ENCODE results near the gene NR1H2.
A peak's percentile ranks its signal among the peaks of the same experiment; 100 is the strongest.
"Not testable (repeated sequence)": the region's sequence is repeated elsewhere in the genome, so short reads cannot be mapped to it uniquely, and the experiment has no call there.

NR1H2 gene

DNA sequence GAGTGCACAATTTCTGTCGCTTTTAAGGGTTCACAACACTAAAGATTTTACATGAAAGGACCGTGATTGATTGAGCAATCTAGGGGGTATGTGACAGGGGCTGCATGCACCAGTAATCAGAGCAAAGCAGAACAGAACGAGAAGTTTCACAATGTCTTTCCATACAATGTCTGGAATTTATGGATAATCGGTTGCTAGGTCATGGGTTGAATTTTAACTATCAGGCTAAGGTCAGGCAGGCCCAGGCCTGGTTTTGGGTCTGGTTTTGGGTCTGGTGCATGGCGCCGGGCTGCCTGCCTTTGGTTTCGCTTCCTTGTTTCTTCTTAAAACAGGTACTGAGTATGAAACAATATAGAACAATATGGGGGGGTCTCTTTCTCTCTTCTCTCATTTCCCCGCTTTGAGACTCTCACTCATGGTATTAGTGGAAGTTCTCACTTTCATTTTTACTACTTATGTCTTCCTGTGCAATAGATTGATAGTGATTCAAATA lies 29.1 kb upstream of the NR1H2 start:
- not testable (repeated sequence) for DNase-seq

DNA sequence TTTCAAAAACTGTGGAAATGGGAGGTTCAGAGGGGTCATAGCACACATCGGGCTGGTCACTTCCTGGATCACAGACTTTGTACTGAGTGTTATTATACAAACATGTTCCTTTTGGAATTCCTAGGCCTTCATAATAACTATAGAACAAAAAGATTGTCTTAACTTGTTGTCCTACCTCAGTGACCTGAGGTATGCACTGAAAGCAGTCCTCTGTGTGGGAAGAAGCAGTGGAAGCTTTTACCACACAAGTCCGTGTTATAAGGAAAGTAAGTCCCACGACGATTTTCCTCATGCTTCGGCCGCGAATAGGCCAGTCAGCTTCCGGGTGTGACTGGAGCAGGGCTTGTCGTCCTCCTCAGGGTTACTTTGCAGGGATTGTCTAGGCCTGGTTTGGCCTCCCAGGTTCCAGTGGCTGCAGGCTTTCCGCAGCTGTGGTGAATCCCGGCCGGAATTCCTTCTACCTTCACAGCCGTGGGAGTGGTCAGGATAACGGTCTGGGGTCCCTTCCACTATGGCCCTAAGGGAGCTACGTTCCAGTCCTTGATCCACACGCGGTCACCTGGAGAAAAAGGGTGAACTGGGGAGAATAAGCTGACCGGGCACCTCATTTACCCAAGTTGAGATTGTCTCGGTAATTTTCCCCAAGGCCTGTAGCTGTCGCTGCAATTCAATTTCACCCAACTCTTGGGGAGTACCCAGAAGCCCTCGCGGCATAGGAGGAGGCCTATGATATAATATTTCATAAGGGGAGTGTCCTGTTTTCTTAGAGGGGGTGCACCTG lies 26.8 kb upstream of the NR1H2 start:
- DNase-seq = no peak

DNA sequence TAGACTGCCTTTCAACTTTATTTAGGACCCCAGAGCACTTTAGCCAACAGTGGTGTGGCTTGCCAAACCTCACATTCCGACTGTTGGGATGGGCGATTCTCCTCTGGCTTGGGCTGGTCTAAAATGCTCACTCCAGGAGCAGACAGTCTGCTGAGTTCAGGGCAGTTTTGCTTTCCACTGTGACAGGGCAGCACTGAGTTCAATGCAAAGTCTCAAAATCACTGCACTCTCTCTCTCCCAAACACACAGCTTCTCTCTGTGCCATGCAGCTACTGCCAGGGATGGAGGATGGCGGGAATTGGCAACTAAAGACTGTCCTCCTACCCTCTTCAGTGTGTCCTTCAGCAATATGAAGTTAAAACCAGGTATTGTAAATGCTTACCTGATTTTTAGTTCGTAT lies 24.0 kb upstream of the NR1H2 start:
- no peak for DNase-seq

DNA sequence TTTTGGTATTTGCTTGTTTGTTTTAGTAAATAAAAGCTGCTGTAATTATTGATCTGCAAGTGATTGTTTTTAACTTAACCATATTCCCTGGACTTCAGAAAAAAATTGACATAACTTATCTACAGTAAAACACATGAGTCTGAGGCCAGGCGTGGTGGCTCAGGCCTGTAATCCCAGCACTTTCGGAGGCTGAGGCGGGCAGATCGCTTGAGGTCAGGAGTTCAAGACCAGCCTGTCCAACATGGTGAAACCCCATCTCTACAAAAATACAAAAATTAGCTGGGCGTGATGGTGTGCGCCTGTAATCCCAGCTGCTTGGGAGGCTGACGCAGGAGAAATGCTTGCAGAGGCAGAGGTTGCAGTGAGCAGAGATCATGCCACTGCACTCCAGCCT lies 22.8 kb upstream of the NR1H2 start:
- DNase-seq = not testable (repeated sequence)

DNA sequence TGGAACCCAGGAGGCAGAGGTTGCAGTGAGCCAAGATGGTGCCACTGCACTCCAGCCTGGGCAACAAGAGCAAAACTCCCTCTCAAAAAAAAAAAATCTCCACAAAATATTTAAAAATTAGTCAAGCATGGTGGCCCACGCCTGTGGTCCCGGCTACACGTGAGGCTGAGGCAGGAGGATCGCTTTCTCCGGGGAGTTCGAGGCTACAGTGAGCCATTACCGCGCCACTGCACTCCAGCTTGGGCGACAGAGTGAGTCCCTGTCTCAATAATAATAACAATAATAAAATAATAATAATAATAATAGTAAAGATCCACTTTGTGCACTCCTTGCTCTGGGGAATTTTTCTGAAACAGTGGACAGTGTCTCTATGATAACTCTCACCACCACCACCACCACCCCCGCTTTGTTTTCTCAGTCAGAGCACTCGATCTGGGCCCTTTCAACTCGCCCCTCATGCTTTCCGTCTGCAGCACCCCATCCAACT lies 19.5 kb upstream of the NR1H2 start:
- no peak for DNase-seq

DNA sequence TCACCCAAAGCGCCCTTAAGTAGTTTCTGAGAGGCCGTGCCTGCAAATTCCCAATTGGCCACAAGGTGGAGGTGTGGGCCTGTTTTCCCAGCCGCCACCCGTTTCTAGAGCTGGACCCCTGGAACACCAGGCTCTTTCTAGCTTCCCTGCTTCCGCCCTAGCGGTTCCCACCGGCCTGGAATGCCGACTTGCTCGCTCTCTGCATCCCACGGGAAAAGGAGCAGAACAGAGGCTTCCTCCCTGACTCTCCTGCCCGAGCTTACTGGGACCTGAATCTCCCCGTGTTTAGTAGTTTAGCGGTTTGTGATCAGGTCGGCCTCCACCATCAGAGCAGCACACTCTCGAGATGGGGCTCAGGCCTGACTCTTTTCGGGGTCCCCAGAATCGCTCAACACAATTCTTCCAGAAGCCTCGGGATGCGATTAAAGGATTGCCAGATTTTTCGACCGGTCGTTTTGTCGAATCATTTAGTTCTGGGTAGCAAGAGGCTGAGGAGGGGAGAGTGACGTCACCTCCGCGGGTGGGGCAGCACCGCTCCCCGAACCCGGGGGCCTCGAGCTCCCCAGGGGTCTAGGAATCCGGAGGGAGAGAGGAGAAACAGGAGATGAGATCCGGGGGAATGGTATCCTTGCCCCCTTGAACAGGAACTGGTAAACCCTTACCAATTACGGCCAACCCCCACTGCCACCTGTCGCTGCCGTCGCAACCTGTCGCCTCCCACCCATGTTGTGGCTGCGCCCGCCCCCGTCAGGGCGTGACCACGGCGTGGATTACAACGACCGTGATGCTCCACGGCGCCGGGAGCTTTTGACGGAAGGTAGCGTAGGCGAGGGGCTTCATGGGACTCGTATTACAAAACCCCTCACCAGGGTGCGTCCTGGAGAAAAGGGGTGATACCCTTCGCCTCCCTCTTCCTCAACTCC lies 18.8 kb upstream of the NR1H2 start:
- peak; percentile 70 for DNase-seq

DNA sequence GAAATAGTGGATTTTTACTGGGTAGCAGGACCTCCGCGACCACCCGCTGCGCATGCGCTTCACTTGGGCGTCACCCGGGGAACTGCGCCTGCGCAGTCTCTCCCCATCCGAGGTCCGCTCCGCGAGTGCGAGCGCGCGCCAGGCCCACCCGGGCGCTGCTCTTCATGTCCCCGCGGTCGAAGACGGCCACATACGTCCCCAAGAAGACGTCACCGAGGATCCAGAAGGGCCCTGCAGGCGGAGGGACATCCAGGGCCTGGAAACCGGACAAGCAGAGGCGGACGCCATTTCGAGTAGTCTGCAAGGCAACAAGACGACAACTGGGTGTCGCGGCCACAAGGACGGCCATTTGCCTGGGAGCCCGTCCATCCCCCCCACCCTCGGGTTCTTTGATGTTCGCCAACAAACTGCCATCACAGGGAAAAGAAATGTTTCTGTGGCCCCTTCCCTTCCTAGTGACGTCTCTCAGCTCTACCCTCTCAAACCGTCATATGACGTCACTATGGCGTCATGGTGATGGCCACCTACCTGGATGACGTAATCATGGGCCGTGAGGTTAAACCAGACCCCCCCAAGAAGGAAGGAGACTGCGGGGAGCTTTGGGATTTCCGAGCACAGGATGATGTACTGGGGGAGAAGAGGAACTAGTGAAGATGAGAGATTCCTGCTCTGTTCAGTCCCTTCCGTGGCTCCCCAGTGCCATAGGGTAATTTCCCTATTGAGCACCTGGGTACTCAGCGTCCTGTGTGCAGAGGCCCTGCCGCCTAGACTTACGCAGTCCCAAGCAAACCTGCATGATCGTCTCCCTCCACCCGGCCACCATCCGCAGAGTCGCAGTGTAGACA lies 17.6 kb upstream of the NR1H2 start:
- DNase-seq = no peak

DNA sequence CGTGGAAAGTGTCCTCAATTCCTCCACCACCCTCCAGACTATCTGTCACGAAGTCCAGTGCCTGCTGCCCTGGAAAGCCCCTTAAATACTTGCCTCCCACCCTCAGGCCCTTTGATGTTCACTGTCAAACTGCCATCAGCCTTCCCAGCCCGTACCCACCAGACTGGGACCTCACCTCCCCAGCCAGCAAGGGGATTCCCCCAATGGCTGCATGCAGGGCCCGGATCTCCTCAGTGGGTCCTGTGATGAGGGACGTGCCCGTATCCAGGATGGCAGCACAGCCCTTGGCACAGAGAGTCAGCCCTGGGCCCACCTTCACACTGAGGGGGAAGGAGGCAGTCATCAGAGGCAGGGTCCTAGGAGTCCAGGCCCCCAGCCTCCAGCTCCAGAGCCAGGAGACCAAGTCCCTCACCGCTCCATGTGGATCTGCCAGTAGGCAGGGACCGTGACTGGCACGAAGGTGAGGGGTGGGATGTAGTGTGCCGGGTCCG lies 16.9 kb upstream of the NR1H2 start:
- no peak for DNase-seq

DNA sequence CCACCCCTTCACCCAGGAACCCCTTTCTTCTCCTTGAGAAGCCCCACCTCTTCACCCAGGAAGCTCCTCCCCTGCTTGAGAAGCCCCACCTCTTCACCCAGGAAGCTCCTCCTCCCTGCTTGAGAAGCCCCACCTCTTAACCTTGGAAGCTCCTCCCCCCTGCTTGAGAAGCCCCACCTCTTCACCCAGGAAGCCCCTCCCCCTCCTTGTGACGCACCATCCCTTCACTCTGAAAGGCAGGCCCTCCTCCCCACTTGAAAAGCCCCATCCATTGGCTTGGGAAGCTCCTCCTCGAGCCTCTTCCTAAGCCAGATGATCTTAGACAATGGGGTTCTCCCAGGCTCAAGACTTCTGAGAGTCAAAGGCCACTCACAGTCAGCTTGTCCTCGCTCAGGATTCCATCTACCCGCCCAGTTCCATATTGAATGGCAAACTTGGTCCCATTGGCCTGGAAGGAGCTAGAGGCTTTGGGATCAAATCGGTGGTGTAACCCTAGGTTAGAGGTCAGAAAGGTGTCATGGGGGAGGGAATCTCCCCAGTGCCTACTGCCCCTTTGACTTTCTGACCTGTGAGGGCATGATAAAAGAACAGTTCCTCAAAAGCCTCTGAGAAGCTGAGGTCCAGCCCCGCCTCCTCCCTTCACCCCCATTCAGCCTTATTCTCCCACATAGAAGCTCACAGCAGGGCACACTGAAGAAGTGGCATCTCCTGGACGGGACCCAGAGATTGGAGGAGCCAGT lies 14.8 kb upstream of the NR1H2 start:
- no peak for DNase-seq

DNA sequence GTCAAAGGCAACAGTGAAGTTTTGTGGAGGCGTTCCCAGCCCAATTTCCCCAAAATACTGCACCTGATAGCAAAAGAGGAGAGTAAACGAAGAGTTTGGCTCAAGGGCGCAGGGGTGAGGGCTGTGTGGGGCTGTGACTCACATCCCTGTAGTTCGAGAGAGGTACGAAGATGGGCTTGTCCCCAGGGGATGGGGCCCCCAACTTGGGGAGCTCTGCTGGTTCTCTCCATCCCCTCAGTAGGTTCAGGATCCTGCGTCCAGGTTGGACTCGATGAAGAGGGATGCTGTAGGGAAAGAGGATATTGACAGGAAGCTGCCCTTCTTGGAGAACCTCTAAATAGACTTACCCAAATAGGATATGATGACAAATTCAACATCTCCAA lies 14.2 kb upstream of the NR1H2 start:
- no peak for DNase-seq

DNA sequence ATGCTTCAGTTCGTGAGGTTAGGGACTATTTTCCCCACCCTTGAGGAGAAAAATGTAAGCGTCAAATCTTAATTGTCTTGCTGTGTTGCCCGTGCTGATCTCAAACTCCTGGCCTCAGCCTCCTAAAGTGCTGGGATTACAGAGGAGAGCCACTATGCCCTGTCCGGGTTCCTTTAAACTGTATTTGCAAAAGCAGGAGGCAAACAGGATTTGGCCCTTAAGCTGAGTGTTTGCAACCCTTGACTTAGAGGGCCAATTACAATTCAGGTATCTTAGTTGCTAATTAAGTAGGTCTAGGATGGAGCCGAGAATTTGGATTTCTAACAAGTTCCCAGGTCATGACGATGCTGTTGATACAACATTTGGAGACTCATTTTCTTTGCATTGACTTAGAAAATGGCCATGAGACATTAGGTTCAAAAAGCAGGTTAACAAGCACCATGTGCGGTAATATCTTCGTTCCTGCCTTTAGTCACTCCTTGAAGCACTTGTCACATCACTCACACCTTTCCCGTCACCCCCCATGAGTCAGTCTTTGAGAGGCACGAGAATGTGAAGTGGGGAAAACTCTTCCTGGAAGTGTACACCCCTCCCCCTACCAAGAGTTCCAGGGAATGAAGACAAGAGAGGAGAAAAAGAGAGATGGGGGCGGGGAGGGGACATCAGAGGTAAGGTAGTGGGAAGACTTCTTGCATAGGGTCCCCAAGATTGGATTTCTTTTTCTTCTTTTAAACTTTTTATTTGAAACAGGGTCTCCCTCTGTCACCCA lies 13.4 kb upstream of the NR1H2 start:
- no peak for DNase-seq

DNA sequence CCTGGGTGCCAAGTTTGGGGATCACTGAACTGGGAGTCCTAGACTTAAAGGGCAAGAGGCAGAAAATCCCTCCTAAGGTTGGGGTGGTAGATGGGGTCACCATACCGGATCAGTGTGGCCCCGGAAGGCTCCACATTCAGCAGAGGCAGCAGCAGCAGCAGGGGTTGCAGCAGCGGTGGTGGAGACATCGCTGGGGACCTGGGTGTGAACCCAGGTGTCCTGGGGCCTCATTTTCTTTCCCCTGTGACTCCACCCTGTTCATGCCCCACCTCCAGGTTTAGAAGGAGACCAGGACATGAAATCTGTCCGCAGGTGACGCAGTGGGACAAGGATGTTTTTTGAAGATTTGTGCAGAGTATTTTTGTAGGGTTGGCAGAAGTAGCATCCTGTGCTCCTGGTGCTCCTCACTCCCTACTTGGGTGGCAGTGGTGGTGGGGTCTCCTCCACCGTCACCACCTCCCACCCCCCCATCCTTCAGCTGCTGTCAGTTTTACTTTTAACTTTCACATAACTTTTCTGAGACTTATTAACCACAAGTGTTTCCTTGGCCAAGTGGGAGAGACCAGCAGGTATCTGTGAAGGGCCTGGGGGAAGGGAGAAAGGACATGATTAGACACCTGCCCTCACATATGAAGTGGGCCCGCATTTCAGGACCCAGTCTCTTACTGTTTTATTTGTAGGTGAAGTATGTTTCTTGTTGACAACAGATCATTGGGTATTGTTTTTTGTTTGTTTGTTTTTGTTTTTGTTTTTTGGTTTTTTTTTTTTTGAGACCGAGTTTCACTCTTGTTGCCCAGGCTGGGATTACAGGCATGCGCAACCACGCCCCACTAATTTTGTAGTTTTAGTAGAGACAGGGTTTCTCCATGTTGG lies 10.6 kb upstream of the NR1H2 start, which contains the start of gene NAPSA:
TSS of gene NAPSA (minus strand) at position 206 of the 873 bp plus-strand sequence. CDS start at position 188, 18 bp downstream.
- DNase-seq = no peak

DNA sequence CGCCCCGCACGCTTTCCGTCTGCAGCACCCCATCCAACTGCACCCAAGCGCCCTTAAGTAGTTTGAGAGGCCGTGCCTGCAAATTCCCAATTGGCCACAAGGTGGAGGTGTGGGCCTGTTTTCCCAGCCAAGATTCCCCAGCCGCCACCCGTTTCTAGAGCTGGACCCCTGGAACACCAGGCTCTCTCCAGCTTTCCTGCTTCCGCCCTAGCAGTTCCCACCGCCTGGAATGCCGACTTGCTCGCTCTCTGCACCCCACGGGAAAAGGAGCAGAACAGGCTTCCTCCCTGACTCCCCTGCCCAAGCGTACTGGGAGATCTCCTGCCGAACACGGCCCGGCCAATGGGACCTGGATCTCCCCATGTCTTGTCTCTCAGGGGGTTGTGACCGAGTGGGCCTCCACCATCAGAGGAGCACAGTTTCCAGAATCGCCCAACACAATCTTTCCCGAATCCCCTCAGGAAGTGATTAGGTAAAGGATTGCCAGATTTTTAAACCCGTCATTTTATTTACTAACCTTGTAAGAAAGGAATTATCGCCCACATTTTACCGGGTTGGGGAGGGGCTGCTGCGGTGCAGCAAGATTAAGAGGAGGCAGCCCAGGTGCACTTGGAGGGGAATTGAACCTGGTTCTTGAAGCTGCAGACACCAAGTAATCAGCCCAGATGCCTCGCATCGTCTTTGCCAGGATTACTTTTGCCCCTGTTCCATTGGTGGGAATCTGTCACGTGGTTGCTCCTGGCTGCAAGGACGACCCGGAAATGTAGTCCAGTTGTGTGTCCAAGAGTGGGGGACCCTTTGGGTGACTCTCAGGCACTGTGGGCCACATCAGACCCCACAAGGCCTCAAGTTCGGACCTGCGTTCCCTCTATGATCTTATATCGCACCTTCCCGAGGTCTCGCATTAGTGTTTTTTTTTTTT lies 7.3 kb upstream of the NR1H2 start:
- peak; percentile 66 for DNase-seq

DNA sequence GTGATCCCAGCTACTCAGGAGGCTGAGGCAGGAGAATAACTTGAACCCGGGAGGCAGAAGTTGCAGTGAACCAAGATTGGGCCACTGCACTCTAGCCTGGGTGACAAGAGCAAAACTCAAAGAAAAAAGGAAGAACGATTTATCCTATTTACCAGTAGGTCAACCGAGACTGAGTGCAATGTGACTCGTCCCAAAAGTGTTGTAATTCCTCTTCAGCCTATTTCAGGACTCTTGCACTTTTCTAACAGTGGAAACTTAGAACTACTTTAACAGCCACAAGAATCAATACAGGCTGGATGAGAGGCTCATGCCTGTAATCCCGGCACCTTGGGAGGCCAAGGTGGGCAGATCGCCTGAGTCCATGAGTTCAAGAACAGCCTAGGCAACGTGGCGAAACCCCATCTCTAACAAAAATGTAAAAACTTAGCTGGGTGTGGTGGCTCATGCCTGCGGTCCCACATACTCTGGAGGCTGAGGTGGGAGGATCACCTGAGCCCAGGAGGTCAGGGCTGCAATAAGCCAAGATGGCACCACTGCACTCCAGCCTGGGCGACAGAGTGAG lies 4.3 kb upstream of the NR1H2 start:
- DNase-seq = no peak

DNA sequence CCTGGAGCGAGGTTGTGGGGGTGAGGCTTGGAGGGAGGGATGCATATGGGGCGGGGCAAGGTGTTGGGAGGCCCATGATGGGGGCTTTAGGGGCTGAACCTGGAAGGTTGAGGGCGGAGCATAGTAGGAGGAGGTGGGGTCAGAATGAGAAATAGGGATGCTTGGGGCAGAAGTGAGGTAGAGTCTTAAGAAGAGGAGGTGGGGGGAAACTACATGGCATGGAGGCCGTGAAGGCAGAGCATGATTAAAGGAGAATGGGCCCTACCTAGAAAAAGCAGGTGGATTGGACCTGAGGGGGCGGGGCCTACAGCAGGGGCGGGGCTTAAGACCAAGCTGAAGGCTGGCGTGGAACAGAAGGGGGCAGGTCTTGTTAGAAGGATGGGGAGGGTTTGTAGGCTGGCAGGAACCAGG lies 799 bp downstream of the NR1H2 start:
- no peak for DNase-seq

DNA sequence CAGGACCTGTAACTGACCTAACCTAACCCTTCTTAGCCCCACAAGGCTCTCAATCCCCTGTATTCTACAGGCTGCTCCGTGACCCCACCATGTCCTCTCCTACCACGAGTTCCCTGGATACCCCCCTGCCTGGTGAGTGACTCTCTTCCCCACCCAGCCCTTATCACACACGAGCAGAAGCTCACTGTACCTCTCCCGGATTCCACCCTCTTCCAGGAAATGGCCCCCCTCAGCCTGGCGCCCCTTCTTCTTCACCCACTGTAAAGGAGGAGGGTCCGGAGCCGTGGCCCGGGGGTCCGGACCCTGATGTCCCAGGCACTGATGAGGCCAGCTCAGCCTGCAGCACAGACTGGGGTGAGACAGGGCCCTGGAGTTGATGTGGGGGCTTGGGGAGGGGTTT lies 1.3 kb downstream of the NR1H2 start:
- DNase-seq = no peak

DNA sequence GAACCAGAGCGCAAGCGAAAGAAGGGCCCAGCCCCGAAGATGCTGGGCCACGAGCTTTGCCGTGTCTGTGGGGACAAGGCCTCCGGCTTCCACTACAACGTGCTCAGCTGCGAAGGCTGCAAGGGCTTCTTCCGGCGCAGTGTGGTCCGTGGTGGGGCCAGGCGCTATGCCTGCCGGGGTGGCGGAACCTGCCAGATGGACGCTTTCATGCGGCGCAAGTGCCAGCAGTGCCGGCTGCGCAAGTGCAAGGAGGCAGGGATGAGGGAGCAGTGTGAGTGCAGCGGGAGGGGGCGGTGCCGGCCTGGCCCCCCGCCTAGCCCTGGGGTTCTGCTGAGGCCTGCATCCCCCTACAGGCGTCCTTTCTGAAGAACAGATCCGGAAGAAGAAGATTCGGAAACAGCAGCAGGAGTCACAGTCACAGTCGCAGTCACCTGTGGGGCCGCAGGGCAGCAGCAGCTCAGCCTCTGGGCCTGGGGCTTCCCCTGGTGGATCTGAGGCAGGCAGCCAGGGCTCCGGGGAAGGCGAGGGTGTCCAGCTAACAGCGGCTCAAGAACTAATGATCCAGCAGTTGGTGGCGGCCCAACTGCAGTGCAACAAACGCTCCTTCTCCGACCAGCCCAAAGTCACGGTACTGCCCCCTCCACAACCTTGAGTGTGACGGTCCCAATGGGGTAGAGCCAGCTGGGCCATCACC lies 2.1 kb downstream of the NR1H2 start:
- no peak for DNase-seq

DNA sequence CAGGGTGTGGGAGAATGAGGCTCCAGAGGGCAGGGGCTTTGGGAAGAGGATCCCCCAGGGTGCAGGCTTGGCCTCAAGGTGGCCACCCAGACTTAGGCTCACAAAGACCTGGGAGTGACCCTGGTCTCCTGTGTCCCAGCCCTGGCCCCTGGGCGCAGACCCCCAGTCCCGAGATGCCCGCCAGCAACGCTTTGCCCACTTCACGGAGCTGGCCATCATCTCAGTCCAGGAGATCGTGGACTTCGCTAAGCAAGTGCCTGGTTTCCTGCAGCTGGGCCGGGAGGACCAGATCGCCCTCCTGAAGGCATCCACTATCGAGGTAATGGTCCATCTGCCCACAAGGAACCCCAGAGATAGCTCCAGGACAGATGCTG lies 2.6 kb downstream of the NR1H2 start:
- DNase-seq = no peak

All from NCI-H2171 (cell line).